Right lobe of liver (tissue), 6 donors: ENCODE data around the gene CTSC. TPM values are rescaled to one million over a fixed set of nuclear protein-coding genes. Genes with fewer than 3 reads are reported as not detected.

Experiments used
- ATAC-seq, 4 donors: fragments of 200-7000 bp; cut with Tn5 transposase; one replicate each; pipeline ENCODE4 v1.9.1; 2020; ENCODE audit warnings: mild to moderate bottlenecking in 4 of 4, moderate library complexity in 4 of 4
- DNase-seq, 3 donors: peaks; one replicate each; pipeline ENCODE4 v3.0.0-alpha.2; 2020
- H3K27ac ChIP-seq, 3 donors: fragments of 200-600 bp; one replicate each; pipeline ENCODE4 v1.8.0; 2022
- H3K27me3 ChIP-seq, 2 donors: fragments of 200-600 bp; one replicate each; pipeline ENCODE4 v1.8.0; 2022
- H3K36me3 ChIP-seq, 4 donors: fragments of 200-600 bp; sonication (generic) in 1 of 4; one replicate each; pipeline versions ENCODE4 v1.5.1 to v1.8.0; 2017 to 2022; ENCODE audit warnings: control low read depth in 1 of 4
- H3K4me1 ChIP-seq, 4 donors: fragments of 200-600 bp; sonication (generic) in 1 of 4; one replicate each; pipeline versions ENCODE4 v1.5.1 to v1.8.0; 2017 to 2022; ENCODE audit warnings: control low read depth in 1 of 4
- H3K4me3 ChIP-seq, 3 donors: fragments of 200-600 bp; one replicate each; pipeline ENCODE4 v1.8.0; 2022
- H3K9me3 ChIP-seq, 4 donors: fragments of 200-600 bp; sonication (generic) in 1 of 4; one replicate each; pipeline versions ENCODE4 v1.5.1 to v1.8.0; 2017 to 2022; ENCODE audit warnings: control low read depth in 1 of 4
- CTCF ChIP-seq, 4 donors: fragments of 200-600 bp in 3 of 4; fragments of 450-650 bp in 1 of 4; IDR thresholded peaks; one replicate each; pipeline versions ENCODE4 v1.5.1 to v1.8.0; 2016 to 2022; ENCODE audit warnings: antibody characterized with exemption in 4 of 4, mild to moderate bottlenecking in 2 of 4
- POLR2A ChIP-seq: fragments of 450-650 bp; IDR thresholded peaks from one replicate; pipeline ENCODE4 v1.6.1; 2017; ENCODE audit warnings: antibody characterized with exemption, mild to moderate bottlenecking
- WGBS: methylation state at CpG from one replicate; pipeline ENCODE4 v1.1.6; 2018; ENCODE audit warnings: low coverage, low lambda C conversion rate; ENCODE audit not compliant: insufficient coverage; ENCODE audit errors: missing lambda C conversion rate; 5-methylcytosine and 5-hydroxymethylcytosine counted together
- intact Hi-C, 2 donors: fragments of 100-400 bp; cut with DNase I; formaldehyde crosslinking; loops; one replicate each; pipeline versions ENCODE4 v1.11.2 to v1.14.1; 2022
- total RNA-seq, 6 experiments: library from RNA; depleted of rRNA in 2 of 6; stranded (reverse); fragments of >200 nt in 2 of 6; fragmentation: NEBNext Ultra II Directional in 3 of 6; extraction: Animal tissue kit (Norgen Biotek cat#: 25700) in 3 of 6; gene quantifications; one replicate each; pipeline versions ENCODE4 v1.1.0 to v1.2.4, GENCODE V29; 2016 to 2023
- donor health status: DM: no; HTN: yes; CAD: no.
- donor health status: DM: no; HTN: no; CAD: no.
- donor health status: DM: no; HTN: no; CAD: no.
- donor health status: DM: no; HTN: yes; CAD: no.
- donor health status: DM: no; HTN: yes; CAD: no.

The CTSC gene
- total RNA-seq, 6 experiments from 2014 or later = 20.1 to 68.0 (median 42.8) TPM

GRCh38 chr11:88329563-88330250, 7.8 kb downstream of the CTSC start:
- DNase-seq (no peak), ATAC-seq (no peak)
- Histone ChIP-seq H3K27ac (no peak overlapping the region), H3K36me3 (peaks cover 0 to 23% (median 3%) of the 10 kb centered on the region in 4 donors), H3K4me3 (no peak overlapping the region), H3K27me3 (no peaks in the 10 kb centered on the region), H3K4me1 (no peaks in the 10 kb centered on the region), H3K9me3 (no peaks in the 10 kb centered on the region)
- TF ChIP-seq CTCF (IDR thresholded peaks at IDR 0.05) (no peak), POLR2A (no peak)
- 90% methylated on average over 6 of the region's 8 CpGs for WGBS
- intact Hi-C loops = no loop called here

- Histone ChIP-seq H3K4me3 (no peak overlapping the region), H3K9me3 (no peaks in the 10 kb centered on the region), H3K36me3 (peaks cover 0 to 9% (median 1%) of the 10 kb centered on the region in 4 donors), H3K27me3 (no peaks in the 10 kb centered on the region), H3K4me1 (no peaks in the 10 kb centered on the region), H3K27ac (no peak overlapping the region)
- ATAC-seq (no peak), DNase-seq (no peak)
- intact Hi-C loops = no loop called here
- 77% methylated on average over 3 of the region's 3 CpGs for WGBS
- TF ChIP-seq POLR2A = no peak
- TF ChIP-seq CTCF (IDR thresholded peaks at IDR 0.05) = no peak
These were observed 9.9 kb downstream of the CTSC start for GRCh38 chr11:88327462-88328143.

- Histone ChIP-seq H3K27me3 (no peaks in the 10 kb centered on the region), H3K4me1 (no peaks in the 10 kb centered on the region), H3K36me3 (peaks cover 0 to 7% (median 1%) of the 10 kb centered on the region in 4 donors), H3K4me3 (no peak overlapping the region), H3K27ac (no peak overlapping the region), H3K9me3 (no peaks in the 10 kb centered on the region)
- ATAC-seq (no peak), DNase-seq (no peak)
- TF ChIP-seq POLR2A (no peak), CTCF (IDR thresholded peaks at IDR 0.05) (no peak)
- WGBS = 79% methylated on average over 2 of the region's 2 CpGs
- intact Hi-C loops = no loop called here
These were observed 10.5 kb downstream of the CTSC start for GRCh38 chr11:88327061-88327460.

- TF ChIP-seq POLR2A (no peak), CTCF (IDR thresholded peaks at IDR 0.05) (no peak)
- Histone ChIP-seq H3K27ac (no peak overlapping the region), H3K4me3 (no peak overlapping the region), H3K9me3 (no peaks in the 10 kb centered on the region), H3K27me3 (no peaks in the 10 kb centered on the region), H3K36me3 (peaks cover 0 to 3% (median under 1%) of the 10 kb centered on the region in 4 donors), H3K4me1 (no peaks in the 10 kb centered on the region)
- ATAC-seq (no peak), DNase-seq (no peak)
- intact Hi-C loops = no loop called here
- WGBS = 63% methylated on average over 3 of the region's 3 CpGs
These were observed 11.4 kb downstream of the CTSC start for GRCh38 chr11:88326099-88326498.
